ENCODE data around the gene FGF12.

FGF12 gene

GRCh38 chr3:192253138-192253887 lies 474.0 kb downstream of the FGF12 start:
- ChIA-PET POLR2A (no interaction called here), CTCF (no interaction called here)
- TF ChIP-seq CTCF (IDR thresholded peaks at IDR 0.05; ENCODE audit: insufficient read depth, low read length, missing control alignments), result no peak
- DNase-seq (ENCODE audit: low read depth, low spot score), result no peak
- no peak overlapping the region for H3K4me3 ChIP-seq (ENCODE audit: low read depth, low read length)

- no peak for TF ChIP-seq CTCF (IDR thresholded peaks at IDR 0.05; ENCODE audit: insufficient read depth, low read length, missing control alignments)
- no peak for DNase-seq (ENCODE audit: low read depth, low spot score)
- ChIA-PET POLR2A (no interaction called here), CTCF (no interaction called here)
- H3K4me3 ChIP-seq (ENCODE audit: low read depth, low read length), result no peak overlapping the region
Measured at GRCh38 chr3:192249516-192249915, 477.8 kb downstream of the FGF12 start.

- DNase-seq (ENCODE audit: low read depth, low spot score), result no peak
- H3K4me3 ChIP-seq (ENCODE audit: low read depth, low read length), result no peak overlapping the region
- POLR2A ChIA-PET, result no interaction called here
- CTCF ChIA-PET, result no interaction called here
- no peak for TF ChIP-seq CTCF (IDR thresholded peaks at IDR 0.05; ENCODE audit: insufficient read depth, low read length, missing control alignments)
Measured at GRCh38 chr3:192246847-192247559, 480.3 kb downstream of the FGF12 start.

- ChIA-PET CTCF (no interaction called here), POLR2A (no interaction called here)
- DNase-seq (ENCODE audit: low read depth, low spot score), result no peak
- no peak overlapping the region for H3K4me3 ChIP-seq (ENCODE audit: low read depth, low read length)
- TF ChIP-seq CTCF (IDR thresholded peaks at IDR 0.05; ENCODE audit: insufficient read depth, low read length, missing control alignments), result no peak
Measured at GRCh38 chr3:192244591-192244990, 482.8 kb downstream of the FGF12 start.

GRCh38 chr3:192239956-192240355 lies 487.4 kb downstream of the FGF12 start:
- CTCF ChIA-PET, result no interaction called here
- no peak for TF ChIP-seq CTCF (IDR thresholded peaks at IDR 0.05; ENCODE audit: insufficient read depth, low read length, missing control alignments)
- no peak for DNase-seq (ENCODE audit: low read depth, low spot score)
- POLR2A ChIA-PET, result no interaction called here
- H3K4me3 ChIP-seq (ENCODE audit: low read depth, low read length), result no peak overlapping the region

- no peak for DNase-seq (ENCODE audit: low read depth, low spot score)
- CTCF ChIA-PET, result no interaction called here
- no peak for TF ChIP-seq CTCF (IDR thresholded peaks at IDR 0.05; ENCODE audit: insufficient read depth, low read length, missing control alignments)
- POLR2A ChIA-PET, result no interaction called here
- H3K4me3 ChIP-seq (ENCODE audit: low read depth, low read length), result no peak overlapping the region
Measured at GRCh38 chr3:192237992-192238608, 489.2 kb downstream of the FGF12 start.
